Adipose tissue (tissue), 3 donors: ENCODE measurements around the gene NPFFR1. TPM values are rescaled to one million over a fixed set of nuclear protein-coding genes. Genes with fewer than 3 reads are reported as not detected.
"Not testable (repeated sequence)": the region's sequence is repeated elsewhere in the genome, so short reads cannot be mapped to it uniquely, and the experiment has no call there.

ENCODE experiments used
- H3K27ac ChIP-seq: one replicate; pipeline ENCODE4 v1.5.1; 2013; ENCODE audit warnings: low read depth, low read length
- WGBS, 3 donors: extraction: QIAGEN DNeasy Blood & Tissue Kit; methylation state at CpG; one replicate each; pipeline ENCODE4 v1.1.7; 2013; 5-methylcytosine and 5-hydroxymethylcytosine counted together
- polyA plus RNA-seq, 3 donors: library from polyadenylated mRNA; stranded (reverse); fragments of 200-250 nt; gene quantifications; one replicate each; pipeline ENCODE4 v1.2.3, GENCODE V29; 2013
- donor health status: healthy with polysubstance abuse.
- donor health status: Bipolar disorder and iron deficiency.
- donor health status: healthy.

NPFFR1 gene
- polyA plus RNA-seq, 3 donors = under 0.01 to 0.11 (median 0.01) TPM

DNA sequence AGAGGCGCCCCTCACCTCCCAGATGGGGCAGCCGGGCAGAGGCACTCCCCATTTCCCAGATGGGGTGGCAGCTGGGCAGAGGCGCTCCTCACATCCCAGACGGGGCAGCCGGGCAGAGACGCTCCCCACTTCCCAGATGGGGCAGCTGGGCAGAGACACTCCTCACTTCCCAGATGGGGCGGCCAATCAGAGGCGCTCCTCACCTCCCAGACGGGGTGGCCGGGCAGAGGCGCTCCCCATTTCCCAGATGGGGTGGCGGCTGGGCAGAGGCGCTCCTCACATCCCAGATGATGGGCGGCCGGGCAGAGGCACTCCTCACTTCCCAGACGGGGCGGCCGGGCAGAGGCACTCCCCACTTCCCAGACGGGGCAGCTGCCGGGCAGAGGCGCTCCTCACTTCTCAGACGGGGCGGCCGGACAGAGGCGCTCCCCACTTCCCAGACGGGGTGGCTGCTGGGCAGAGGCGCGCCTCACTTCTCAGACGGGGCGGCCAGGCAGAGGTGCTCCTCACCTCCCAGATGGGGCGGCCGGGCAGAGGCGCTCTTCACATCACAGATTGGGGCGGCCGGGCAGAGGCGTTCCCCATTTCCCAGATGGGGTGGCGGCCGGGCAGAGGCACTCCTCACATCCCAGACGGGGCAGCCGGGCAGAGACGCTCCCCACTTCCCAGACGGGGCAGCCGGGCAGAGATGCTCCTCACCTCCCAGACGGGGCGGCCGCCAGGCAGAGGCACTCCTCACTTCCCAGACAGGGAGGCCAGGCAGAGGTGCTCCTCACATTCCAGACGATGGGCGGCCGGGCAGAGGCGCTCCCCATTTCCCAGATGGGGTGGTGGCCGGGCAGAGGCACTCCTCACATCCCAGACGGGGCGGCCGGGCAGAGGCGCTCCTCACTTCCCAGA, 44.5 kb downstream of the NPFFR1 start:
- H3K27ac ChIP-seq = not testable (repeated sequence)
- 95 to 96% (median 95%) methylated on average over 47 to 55 of the region's 55 CpGs for whole genome bisulfite sequencing, 3 donors

- 76 to 86% (median 79%) methylated on average over 6 of the region's 6 CpGs for WGBS, 3 donors
- not testable (repeated sequence) for H3K27ac ChIP-seq
These were observed 45.8 kb downstream of the NPFFR1 start for GRCh38 chr10:70237958-70238536.

- 77 to 80% (median 79%) methylated on average over 18 of the region's 18 CpGs for WGBS, 3 donors
- H3K27ac ChIP-seq = no peak overlapping the region
These were observed 48.9 kb downstream of the NPFFR1 start for GRCh38 chr10:70234668-70235447.

DNA sequence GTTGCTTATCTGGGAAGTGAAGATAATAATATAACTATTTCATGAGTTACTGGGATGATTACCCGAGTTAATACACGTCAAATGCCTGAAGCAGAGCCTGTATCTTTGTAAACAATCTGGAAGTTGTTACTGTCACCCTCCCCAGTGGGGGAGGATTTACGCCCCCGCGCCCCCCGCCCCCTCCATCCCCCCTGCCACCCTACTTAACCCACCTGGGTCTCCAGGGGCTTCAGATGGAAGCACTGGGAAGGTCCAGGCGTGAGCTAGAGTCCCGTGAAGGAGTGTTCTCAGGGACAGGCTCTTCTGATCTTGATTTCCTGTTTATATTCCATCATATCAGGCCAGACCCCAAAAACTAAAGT, 49.9 kb downstream of the NPFFR1 start:
- H3K27ac ChIP-seq = peak overlapping the region; percentile 33
- WGBS, 3 donors = 8 to 25% (median 19%) methylated on average over 8 of the region's 8 CpGs

GRCh38 chr10:70233109-70233938, 50.5 kb downstream of the NPFFR1 start, which contains the start of gene PPA1:
PPA1 (minus strand) TSS chr10:70233429; CDS start chr10:70233327, 102 bp downstream.
- peak within 1 kb of the TSS; percentile 33 for H3K27ac ChIP-seq
- WGBS, 3 donors = 0% methylated on average over 60 to 74 of the region's 74 CpGs

DNA sequence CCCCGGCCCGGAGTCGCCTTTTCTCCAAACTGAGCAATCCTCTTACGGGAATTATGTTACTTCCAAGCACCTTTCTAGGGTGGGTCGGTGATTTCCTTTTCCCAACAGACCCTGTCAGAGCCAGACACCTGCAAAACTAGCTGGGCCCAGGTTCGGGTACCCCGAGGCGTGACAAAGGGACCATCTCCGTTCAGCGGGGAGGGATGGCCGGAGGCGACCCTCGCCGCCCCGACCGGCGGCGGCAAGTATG, 51.0 kb downstream of the NPFFR1 start:
- H3K27ac ChIP-seq = no peak overlapping the region
- 0% methylated on average over 17 to 18 of the region's 18 CpGs for WGBS, 3 donors

DNA sequence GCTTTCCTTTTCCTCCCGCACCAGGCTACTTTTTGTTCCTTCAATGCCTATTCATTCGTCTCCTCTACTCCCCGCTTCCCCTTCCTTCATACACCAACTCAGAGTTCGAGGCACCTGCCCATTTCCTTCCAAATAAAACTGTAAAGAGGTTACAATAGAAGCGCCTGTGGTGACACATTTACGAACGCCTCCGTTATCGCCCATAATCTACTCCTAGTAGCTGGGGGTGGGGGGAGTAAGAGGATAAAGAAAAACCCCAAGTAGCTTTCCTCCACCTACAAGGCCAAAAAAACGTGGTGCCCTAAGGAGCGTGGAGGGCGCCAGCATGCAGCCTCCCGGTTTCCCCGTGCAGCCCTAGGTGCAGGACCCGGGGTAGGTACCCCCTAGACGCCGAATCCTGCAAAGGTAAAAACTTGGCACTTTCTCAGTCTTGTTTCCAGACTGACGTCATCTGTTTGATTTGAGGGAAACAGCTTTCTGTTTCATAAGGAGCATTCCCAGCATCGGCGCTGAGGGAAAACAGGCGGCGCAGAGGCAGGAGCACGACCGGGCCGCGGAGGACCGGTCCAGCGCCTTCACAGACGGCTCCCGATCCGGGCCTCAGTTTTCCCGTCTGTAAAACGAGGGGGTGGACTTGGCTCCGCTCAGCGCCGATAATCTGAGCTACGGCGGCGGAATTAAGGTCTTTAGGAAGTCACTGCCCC, 51.5 kb downstream of the NPFFR1 start:
- WGBS, 3 donors = 3 to 5% (median 3%) methylated on average over 39 of the region's 39 CpGs

GRCh38 chr10:70228491-70228890, 55.3 kb downstream of the NPFFR1 start:
- no peak overlapping the region for H3K27ac ChIP-seq
- WGBS, 3 donors = 37 to 57% (median 43%) methylated on average over 1 of the region's 1 CpG

More for the DNA sequence above, 51.5 kb downstream of the NPFFR1 start:
- H3K27ac ChIP-seq = no peak overlapping the region

DNA sequence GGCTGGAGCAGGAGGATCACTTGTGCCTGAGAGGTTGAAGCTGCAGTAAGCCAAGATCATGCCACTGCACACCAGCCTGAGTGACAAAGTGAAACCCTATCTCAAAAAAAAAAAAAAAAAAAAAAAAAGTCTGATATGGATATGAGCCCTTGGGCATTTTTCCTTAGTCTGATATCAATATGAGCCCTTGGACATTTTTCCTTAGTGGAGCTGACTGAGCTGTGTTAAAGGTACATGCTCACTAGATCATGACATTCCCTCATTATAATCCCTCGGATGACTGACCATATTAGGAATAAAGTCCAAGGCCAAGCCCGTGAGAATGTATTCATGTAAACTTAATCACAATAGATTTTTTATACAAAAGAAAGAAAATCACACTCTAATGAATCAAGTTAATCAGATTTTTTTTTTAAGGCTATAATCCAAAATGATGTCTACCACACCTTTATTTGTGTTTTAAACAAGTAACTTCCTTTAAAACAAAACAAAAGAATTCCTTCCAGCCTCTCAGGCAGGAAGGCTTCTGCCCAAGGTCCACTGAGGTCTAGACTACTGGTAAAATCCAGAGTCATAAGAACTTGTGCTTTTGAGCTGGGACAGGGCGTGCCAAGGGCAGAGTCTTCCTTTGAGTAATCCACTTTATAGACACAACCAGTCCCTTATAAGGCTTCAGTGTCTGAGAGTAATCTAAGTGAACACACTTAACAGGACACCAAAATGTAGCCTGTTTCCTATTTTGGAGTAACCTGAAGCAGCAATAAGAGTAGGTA, 56.1 kb downstream of the NPFFR1 start:
- 41 to 76% (median 75%) methylated on average over 3 of the region's 3 CpGs for WGBS, 3 donors
- H3K27ac ChIP-seq = no peak overlapping the region

DNA sequence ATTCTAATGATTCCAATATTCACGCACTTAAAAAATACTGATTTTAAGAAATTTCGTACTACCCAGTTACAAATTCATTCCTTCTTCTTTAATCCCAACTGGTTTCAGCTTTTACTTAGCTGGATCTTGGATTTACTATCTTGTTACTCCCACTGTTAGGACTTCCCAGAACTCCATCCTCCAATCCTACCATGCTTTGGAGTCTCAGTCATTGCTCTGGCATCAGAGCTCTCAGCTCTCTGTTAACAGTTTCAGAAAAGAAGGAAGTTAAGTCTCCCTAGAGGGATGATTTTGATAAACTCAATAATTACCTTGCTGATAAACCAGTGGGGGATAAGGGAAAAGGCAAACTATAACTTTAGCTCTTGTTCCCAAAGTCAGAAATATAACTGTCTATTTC, 60.1 kb downstream of the NPFFR1 start:
- H3K27ac ChIP-seq = no peak overlapping the region
- 82 to 93% (median 90%) methylated on average over 2 of the region's 2 CpGs for WGBS, 3 donors

- WGBS, 3 donors = 74 to 82% (median 77%) methylated on average over 9 of the region's 9 CpGs
These were observed 60.9 kb downstream of the NPFFR1 start for GRCh38 chr10:70222811-70223447.

DNA sequence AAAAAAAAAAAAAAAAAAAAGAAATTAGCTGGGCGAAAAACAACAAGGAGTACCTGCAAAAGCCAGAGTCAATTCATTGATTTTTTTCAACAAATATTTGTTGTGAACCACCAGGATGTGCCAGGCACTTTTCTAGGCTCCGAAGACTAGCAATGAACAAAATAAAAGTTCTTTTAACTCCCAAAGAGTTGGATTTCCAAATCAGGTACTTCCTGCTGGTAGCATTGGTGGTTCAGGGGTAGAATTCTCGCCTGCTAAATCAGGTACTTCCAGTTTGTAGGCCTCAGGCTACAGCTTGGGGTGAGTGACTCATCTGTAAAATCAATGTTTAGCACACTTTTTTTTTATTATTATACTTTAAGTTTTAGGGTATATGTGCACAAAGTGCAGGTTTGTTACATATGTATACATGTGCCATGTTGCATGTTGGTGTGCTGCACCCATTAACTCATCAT, 61.4 kb downstream of the NPFFR1 start:
- WGBS, 3 donors = 51 to 86% (median 85%) methylated on average over 3 of the region's 3 CpGs

More at GRCh38 chr10:70222811-70223447, 60.9 kb downstream of the NPFFR1 start:
- not testable (repeated sequence) for H3K27ac ChIP-seq

GRCh38 chr10:70221030-70221429, 62.8 kb downstream of the NPFFR1 start:
- WGBS, 3 donors = 10 to 23% (median 20%) methylated on average over 1 of the region's 1 CpG
- no peak overlapping the region for H3K27ac ChIP-seq

More for the DNA sequence above, 61.4 kb downstream of the NPFFR1 start:
- H3K27ac ChIP-seq = no peak overlapping the region

DNA sequence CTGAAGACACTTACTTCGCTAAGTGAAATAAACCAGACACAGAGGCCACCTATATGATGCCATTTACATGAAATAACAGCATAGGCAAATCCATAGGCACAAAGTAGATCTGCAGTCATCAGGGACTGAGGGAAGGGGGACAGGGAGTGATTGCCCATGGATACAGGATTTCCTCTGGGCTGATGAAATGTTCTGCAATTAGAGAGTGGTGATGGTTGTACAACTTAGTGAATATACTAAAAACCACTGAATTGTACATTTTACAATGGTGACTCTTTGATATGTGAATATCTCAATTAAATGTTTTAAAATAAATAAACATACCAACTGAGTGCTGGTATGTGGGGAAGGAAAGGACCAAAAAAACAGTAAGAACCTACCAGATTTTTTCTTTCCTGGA, 70.9 kb downstream of the NPFFR1 start:
- WGBS, 3 donors = 91 to 98% (median 95%) methylated on average over 1 of the region's 1 CpG
- no peak overlapping the region for H3K27ac ChIP-seq

GRCh38 chr10:70212277-70212676, 71.5 kb downstream of the NPFFR1 start:
- no peak overlapping the region for H3K27ac ChIP-seq

GRCh38 chr10:70206762-70207161, 77.0 kb downstream of the NPFFR1 start:
- WGBS, 3 donors = 79 to 96% (median 92%) methylated on average over 3 to 5 of the region's 5 CpGs
- H3K27ac ChIP-seq = no peak overlapping the region

DNA sequence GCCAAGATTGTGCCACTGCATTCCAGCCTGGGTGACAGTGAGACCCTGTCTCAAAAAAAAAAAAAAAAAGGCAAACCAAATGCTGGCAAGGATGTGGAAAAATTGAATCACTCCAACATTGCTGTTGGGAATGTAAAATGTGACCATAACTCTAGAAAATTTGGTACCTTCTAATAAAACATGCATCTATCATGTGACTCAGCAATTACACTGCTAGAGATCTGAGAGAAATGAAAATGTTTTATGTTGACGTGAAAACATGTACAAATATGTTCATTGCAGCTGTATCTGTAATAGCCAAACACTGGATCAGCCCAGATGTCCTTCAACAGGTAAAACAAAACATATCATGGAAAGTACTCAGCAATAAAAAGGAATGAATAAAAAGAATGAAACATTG, 82.7 kb downstream of the NPFFR1 start:
- no peak overlapping the region for H3K27ac ChIP-seq
- WGBS, 3 donors = 82 to 98% (median 95%) methylated on average over 1 of the region's 1 CpG
